HG02678 (cell line): ENCODE measurements around the gene NCAM1.
A peak's percentile ranks its signal among the peaks of the same experiment; 100 is the strongest.
"Not testable (repeated sequence)": the region's sequence is repeated elsewhere in the genome, so short reads cannot be mapped to it uniquely, and the experiment has no call there.

ENCODE experiments used
- ATAC-seq: cut with Tn5 transposase; IDR thresholded peaks from one replicate; pipeline ENCODE4 v1.9.1; 2021; ENCODE audit warnings: mild to moderate bottlenecking, moderate library complexity; ENCODE audit not compliant: unreplicated experiment

The NCAM1 gene

GRCh38 chr11:113295993-113296392, 334.8 kb downstream of the NCAM1 start:
- ATAC-seq: no peak

- no peak for ATAC-seq
Measured at GRCh38 chr11:113296447-113297205, 335.4 kb downstream of the NCAM1 start.

- not testable (repeated sequence) for ATAC-seq
Measured at GRCh38 chr11:113298496-113298895, 337.3 kb downstream of the NCAM1 start.

- no peak for ATAC-seq
Measured at GRCh38 chr11:113304916-113305315, 343.7 kb downstream of the NCAM1 start.

GRCh38 chr11:113305440-113306336, 344.5 kb downstream of the NCAM1 start:
- peak; percentile 92 for ATAC-seq

GRCh38 chr11:113308601-113309000, 347.4 kb downstream of the NCAM1 start:
- ATAC-seq: no peak

DNA sequence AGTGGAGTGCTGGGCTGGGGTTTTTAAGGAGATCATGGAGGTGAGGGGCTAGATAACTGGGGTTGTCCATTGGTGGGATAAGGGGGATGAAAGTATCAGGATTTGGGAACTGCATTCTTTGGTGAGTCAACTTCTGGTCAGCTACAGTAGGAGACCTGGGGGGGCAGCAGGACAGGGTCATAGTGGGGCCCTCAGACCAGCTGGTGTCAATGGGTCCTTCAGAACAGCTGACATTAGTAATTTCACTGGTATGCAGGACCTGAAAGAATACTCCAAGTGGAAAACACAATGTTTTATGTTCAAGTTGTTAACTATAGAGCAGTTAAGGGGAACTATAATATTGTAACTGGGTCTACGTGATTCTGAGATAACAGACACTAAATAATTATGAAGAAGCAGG, 350.3 kb downstream of the NCAM1 start:
- ATAC-seq: no peak

DNA sequence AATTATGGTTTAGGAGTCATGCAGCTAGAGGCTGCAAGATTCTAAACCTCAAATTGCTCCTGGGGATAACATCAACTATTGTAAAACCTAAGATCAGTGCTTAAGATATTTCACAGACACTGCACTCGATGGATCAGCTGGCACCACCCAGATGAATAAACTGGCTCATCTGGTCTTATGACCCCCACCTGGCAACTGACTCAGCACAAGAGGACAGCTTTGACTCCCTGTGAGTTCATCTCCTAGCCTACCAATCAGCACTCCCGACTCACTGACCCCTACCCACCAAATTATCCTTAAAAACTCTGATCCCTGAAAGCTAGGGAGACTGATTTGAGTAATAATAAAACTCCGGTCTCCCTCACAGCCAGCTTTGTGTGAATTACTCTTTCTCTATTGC, 352.4 kb downstream of the NCAM1 start:
- no peak for ATAC-seq

DNA sequence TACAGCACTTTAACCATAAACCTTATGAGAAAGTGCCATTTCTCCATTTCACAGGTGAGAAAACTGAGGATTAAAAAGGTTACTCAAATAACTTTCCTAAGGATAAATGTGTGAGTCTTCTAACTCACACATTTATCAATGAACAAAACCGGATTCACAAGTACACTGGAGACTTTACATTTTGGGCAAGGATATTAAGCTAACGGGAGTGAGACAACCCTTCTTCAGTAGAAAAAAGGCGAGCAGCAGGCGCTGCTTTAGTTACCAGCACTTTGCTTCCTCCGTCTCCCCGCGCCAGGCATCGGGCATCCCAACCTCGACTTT, 352.8 kb downstream of the NCAM1 start:
- no peak for ATAC-seq

GRCh38 chr11:113314389-113315301, 353.4 kb downstream of the NCAM1 start, which contains the start of gene TTC12:
TTC12 (plus strand) TSS chr11:113314583; CDS start chr11:113316258, 1,675 bp downstream.
- peak; percentile 99 for ATAC-seq

GRCh38 chr11:113315811-113316210, 354.6 kb downstream of the NCAM1 start:
- no peak for ATAC-seq

GRCh38 chr11:113316256-113316655, 355.0 kb downstream of the NCAM1 start:
- ATAC-seq: no peak

DNA sequence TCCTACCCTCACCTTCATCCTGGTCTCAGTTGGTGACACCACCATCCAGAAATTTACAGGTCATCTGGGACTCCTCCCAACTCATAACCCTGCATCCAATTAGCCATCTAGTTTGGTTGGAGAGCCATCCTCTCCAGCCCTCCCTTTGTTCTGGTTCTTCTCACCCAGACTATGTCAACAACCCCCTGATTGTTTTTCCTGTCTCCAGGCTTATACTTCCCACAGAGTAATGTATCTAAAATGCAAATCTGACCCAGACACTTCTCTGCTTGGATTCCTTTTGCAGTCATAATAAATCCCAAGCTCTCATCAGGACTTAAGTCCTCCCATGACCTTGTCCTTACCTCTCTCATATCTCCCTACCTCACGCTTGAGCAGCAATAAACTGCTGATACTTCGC, 356.1 kb downstream of the NCAM1 start:
- ATAC-seq: no peak

GRCh38 chr11:113319085-113319484, 357.9 kb downstream of the NCAM1 start:
- no peak for ATAC-seq

DNA sequence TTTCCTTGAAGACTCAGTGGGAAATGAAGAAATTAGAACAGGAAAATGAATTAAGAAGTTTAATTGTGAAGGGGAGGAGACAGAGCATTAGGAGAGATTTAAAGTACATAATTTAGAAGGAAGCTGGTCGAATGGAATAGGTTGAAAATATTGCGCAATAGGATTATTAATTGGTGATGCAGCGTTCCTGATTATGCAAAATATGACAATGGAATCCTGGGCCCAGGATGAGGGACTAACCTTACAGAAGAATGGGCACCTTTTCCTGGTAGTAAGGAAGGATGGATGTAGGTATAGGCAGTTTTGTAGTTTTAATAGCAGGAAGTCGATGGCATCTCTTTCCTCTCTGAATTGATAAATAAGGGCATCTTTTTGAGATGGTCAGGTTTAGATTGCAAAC, 360.9 kb downstream of the NCAM1 start:
- no peak for ATAC-seq

DNA sequence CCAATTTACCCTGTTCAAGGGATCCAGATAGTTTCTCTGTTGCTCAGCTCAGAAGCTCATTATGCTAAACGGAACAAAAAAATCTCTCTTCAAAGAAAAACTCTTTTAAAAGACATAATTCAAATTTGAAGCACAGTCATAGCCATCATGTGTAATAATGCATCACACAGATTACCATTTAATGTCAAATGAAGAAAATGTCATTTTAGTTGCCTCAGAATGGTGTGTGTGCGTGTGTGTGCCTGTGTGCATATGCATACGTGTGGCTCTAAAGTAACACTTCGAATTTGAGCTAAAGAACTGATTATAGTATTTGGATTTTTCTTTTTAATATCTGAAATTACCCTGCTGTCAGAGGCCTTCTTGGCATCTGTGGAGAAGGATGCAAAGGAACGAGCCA, 363.0 kb downstream of the NCAM1 start:
- no peak for ATAC-seq
